Choroid plexus epithelial cell (primary cell): ENCODE results near the gene PRKAA1.

Source experiments
- DNase-seq: peaks from one replicate; pipeline ENCODE4 v3.0.0-alpha.2; 2010; ENCODE audit warnings: low read depth
- H3K4me3 ChIP-seq: 2 replicates; pipeline ENCODE4 v1.5.1; 2011; ENCODE audit warnings: low read depth, mild to moderate bottlenecking, control low read depth, low read length, moderate library complexity
- TF ChIP-seq, protein P1 (sequence below): conservative IDR thresholded peaks from 2 replicates; pipeline ENCODE4 v1.5.1; 2011; ENCODE audit warnings: low read depth, mild to moderate bottlenecking, control low read depth, inconsistent platforms, low read length, moderate library complexity

PRKAA1 gene

DNA sequence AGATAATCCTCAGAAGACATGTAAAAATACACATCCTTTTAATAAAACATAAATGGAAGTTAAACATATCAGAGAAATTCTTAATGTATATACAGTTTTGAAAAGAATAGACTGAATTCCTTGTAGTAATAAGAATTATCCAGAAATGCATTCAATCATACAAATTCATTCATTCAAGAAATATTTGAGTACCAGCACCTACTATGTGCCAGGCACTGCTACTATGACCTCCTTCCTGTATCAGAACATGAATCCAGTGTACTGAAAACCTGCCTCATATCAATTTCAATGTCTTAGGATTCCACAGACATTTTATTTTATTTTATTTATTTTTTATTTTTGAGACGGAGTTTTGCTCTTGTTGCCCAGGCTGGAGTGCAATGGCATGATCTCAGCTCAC is 13.3 kb downstream of the PRKAA1 start:
- no peak for DNase-seq
- H3K4me3 ChIP-seq, result no peak overlapping the region
- TF ChIP-seq, protein P1, sequence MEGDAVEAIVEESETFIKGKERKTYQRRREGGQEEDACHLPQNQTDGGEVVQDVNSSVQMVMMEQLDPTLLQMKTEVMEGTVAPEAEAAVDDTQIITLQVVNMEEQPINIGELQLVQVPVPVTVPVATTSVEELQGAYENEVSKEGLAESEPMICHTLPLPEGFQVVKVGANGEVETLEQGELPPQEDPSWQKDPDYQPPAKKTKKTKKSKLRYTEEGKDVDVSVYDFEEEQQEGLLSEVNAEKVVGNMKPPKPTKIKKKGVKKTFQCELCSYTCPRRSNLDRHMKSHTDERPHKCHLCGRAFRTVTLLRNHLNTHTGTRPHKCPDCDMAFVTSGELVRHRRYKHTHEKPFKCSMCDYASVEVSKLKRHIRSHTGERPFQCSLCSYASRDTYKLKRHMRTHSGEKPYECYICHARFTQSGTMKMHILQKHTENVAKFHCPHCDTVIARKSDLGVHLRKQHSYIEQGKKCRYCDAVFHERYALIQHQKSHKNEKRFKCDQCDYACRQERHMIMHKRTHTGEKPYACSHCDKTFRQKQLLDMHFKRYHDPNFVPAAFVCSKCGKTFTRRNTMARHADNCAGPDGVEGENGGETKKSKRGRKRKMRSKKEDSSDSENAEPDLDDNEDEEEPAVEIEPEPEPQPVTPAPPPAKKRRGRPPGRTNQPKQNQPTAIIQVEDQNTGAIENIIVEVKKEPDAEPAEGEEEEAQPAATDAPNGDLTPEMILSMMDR, result no peak

DNA sequence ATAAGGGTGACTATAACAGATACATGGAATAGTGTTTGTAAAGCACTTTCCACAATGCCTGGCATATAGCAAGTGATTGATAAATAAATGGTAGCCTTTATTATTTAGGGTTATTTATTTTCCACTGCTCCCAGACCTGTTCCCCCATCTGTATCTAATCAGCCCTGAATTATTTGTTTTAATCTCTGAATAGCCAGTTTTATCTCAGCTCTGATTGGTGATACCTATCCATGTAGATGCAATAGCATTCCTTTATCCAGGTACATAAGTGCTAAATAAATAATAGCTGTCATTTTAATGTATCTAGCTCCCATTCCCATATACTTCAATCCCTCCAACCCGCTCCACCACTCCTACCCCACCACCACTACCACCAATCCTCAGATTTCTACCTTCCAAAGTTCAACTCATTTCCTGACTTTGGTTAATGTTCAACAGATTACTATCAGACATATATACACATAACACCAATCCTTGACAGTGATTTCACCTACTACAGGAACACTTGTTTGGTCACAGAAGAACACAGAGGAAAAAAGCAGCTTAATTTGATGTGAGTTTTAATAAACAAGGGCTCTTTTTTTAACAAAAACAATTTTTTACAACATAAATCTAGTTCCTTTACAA is 14.0 kb downstream of the PRKAA1 start:
- DNase-seq, result no peak
- TF ChIP-seq, protein P1, result no peak
- H3K4me3 ChIP-seq, result no peak overlapping the region

GRCh38 chr5:40781843-40782409 is 16.2 kb downstream of the PRKAA1 start:
- no peak overlapping the region for H3K4me3 ChIP-seq
- TF ChIP-seq, protein P1, result no peak
- peak; percentile 82 for DNase-seq

DNA sequence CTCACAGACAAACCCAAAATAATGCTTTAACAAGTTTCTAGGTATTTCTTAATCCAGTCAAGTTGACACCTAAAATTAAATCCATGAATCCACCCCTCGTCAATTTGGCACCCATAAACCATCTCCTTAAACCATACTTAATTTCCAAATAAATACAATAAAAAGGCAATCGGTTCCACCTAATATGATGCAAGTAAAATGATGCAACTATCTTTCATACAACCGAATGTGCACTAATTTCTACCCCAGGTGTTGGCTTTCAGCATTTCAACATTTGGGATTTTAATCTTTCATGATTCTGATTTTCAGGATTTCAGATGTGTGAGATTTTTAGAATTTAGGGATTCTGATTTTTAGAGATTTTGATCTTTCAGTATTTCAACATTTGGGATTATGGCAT is 17.3 kb downstream of the PRKAA1 start:
- no peak for DNase-seq
- no peak overlapping the region for H3K4me3 ChIP-seq
- TF ChIP-seq, protein P1, result no peak

- no peak for DNase-seq
- TF ChIP-seq, protein P1, result no peak
- H3K4me3 ChIP-seq, result no peak overlapping the region
Measured at GRCh38 chr5:40780199-40780598, 18.0 kb downstream of the PRKAA1 start.

DNA sequence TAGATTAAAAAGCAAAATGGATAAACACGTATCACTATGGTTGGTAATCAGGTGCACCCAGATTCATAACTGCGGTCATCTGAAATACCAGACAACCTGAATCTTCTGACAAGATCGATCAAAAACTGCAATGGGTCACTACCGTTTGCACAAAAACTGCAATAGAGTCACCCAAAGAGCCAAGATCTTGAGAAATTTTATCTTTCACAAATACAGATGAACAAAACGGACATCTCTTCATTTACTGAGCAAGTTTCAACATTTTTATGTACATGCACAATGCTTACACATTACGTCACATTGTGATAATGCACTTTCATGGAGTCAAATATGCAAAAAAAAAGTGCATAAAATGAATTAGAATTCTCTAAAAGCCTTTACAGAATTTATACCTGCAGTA is 18.6 kb downstream of the PRKAA1 start:
- DNase-seq, result no peak
- no peak overlapping the region for H3K4me3 ChIP-seq
- TF ChIP-seq, protein P1, result no peak

GRCh38 chr5:40778133-40778532 is 20.0 kb downstream of the PRKAA1 start:
- H3K4me3 ChIP-seq, result no peak overlapping the region
- TF ChIP-seq, protein P1, result no peak
- DNase-seq, result no peak
